HK-2 (cell line): ENCODE results near the gene CLIC5.
"Not testable (repeated sequence)": the region's sequence is repeated elsewhere in the genome, so short reads cannot be mapped to it uniquely, and the experiment has no call there.

Experiments
- DNase-seq: peaks from one replicate; pipeline ENCODE4 v3.0.0-alpha.2; 2018; ENCODE audit not compliant: unreplicated experiment

CLIC5 gene

GRCh38 chr6:45926423-45926822 is 89.2 kb downstream of the CLIC5 start:
- DNase-seq = not testable (repeated sequence)

DNA sequence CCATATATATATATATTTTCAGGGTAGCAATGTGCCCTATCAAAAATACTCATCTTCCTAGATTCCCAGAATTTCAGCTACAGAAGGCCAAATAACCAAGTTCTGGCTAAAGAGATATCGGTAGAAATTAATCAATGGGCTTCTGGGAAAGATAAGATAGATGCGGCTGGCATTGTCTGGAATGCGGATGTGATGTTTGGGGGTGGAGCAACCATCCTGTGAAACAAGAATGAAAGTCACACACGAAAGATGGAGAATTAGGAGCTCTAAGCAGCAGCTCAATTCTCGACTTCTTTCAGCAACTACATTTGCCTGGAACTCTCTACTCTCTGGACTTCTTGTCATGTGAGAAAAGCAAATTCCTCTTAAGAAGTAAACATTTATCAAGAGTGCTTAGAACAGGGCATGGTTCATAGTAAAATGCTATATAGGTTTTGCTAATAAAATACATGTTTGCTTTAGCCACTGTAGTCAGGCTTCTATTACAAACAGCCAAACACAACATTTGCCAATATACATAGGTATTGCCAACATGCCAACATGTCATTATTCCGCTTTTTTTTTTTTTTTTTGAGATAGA is 90.8 kb downstream of the CLIC5 start:
- no peak for DNase-seq

DNA sequence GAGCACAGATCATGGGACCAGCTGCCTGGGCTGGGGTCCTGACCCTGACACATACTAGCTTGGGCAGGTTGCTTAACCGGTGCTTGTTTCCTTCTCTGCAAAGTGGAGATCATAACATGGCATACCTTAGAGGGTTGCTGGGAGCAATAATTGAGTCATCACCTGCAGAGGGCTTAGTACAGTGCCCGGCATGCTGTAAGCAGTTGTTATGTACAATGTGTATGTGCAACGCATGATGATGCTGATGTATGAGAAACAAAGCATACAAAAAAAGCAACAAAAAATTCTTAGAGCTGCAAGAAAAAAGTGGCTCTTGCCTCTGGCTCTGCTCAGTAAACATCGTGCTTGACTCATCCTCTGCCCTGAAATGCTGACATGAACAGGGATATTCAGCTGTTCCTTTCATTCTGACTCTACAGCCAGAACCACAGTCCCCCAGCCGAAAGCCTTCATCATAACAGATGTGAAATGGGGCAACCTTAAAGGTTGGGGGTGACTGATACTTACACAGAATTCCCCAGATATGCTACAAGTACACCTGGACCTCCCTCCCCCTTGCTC is 91.7 kb downstream of the CLIC5 start:
- DNase-seq = no peak

DNA sequence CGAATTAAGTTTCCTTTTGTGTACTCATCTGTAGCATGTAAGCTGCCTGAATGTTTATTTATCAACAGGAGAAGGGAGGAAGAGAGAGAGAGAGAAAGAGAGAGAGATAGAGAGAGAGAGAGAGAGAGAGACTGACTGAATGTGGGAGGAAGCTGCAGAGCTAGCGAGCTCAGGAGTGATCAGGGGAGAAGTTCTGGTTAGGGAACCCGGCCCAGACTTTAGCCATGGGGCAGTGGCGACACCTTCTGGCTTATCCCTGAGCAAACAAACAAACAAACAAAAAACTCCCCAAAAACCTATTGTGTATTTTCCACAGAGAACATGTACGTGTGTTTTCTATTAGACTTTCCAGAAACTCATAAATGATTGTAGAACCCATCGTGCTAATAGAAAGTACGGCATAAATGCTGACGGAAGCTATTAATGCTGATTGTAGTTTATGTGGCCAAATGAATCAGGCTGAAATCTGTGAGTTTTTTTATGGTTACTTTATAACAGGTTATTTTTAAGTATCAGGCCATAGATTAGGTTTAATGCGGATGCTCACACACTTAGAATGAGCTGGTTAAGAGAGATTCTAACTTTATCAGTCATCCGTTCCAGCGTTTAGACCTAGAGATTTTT is 92.8 kb downstream of the CLIC5 start:
- DNase-seq = peak; percentile 58

DNA sequence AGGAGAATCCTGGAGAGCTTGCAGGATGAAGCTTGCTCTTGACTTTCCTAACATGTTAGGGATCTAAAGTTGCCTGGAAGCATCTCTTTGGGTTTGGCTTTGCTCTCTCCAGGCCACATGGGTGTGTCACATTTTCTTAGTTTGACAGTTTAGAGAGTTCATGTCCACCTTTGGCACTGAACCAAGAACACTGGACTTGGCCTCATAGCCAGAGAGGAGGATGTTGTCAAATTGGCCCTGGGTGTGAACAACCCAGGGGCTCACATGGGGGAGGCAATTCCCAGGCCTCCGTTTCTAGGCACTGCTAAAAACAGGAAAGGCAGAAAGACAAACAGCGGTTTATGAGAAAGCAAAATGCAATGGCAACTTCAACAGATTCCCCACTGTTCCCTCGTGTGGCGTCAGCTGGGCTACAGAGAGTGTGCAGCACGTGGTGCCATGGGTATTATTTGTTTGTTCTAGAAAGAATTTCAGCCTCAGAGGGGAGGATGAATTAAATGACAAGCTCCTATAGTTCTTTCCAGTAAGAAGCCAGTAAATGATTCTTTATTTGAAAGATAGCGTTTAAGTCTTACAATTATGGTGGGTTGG is 93.9 kb downstream of the CLIC5 start:
- DNase-seq = no peak

GRCh38 chr6:45920819-45921511 is 94.7 kb downstream of the CLIC5 start:
- no peak for DNase-seq

GRCh38 chr6:45917439-45917838 is 98.2 kb downstream of the CLIC5 start:
- DNase-seq = no peak

DNA sequence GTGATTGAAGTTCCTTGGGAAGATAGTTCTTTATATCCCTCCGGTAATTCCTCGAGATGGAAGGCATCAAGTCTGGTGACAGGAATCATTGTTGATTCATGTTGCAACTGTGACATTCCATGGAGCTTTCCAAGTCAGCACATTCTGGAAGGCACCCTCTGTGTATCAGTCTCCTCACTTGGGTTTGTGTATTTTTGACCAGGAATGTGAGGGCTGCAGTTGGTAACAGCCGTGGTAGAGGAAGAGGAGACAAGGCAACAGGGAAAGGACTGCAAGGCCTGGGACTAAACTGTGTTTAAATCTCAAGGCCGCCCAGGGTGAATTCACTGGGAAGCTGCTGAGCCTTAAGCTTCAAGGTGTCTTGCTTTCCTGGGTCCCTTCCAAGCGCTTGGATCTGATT is 99.0 kb downstream of the CLIC5 start:
- DNase-seq = no peak

GRCh38 chr6:45915780-45916468 is 99.7 kb downstream of the CLIC5 start:
- DNase-seq = no peak

- no peak for DNase-seq
Measured at GRCh38 chr6:45911691-45912090, 104.0 kb downstream of the CLIC5 start.

GRCh38 chr6:45903959-45904358 is 111.7 kb downstream of the CLIC5 start:
- DNase-seq = no peak

DNA sequence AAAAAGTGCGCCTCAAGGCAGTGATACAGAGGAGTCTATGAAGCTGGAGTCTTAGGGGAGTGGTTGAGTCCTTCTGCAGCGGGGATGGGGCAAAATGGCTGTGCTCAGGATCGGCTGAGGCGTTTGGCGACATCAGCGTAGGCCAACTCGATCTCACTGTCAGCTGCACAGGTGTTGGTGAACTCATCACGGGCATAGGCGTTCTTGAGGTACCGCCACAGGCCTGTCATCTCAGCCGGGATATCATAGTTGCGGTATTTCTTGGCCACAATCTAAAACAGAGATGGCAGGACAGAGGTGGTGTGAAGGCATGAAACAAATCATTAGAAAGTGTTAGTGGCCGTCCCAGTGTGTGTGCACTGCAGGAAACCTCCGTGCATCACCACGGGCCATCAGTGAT is 112.7 kb downstream of the CLIC5 start:
- DNase-seq = no peak

DNA sequence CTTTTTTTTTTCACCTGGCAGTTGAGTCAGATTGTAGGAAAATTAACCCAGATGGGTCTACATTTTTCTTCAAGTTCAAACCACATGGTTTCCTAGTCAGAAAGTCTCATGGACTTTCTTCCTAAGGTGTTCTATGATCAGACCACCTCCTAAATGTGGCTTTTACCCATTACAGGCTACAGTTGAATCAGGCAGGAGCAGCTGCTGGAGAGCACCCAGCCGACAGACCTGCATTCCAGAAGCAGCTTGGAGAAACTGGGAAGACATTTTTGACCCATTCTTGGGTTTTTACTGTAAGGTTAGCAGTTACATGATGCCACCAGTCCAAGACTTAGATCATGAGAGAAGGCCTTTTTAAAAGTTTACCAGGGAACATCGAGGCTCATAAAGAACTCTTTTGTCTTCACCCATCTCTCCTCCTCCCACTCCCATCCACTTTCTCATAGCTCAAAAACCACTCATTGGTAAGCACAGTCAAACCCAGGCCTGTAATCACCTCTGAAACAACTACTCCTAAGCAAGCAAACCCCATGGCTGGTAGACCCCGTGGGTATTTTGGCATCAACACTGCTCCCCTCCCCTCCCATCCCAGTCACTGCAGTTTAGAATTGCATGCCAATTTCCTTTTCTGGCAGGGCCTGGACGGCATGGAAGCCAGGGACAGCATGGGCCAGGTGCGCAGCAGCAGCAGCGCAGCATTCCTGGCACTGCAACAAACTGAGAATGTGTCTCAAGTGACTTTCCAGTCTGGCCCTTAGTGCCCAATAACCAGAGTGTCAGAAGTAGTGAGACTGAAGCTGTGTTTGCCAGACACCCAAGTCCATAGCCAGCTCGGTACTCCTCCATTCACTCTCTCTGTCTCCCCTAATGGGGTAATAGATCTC is 113.7 kb downstream of the CLIC5 start:
- no peak for DNase-seq

- no peak for DNase-seq
Measured at GRCh38 chr6:45900808-45901752, 114.6 kb downstream of the CLIC5 start.

GRCh38 chr6:45899683-45899946 is 116.0 kb downstream of the CLIC5 start:
- DNase-seq = no peak

- no peak for DNase-seq
Measured at GRCh38 chr6:45898941-45899682, 116.5 kb downstream of the CLIC5 start.

- no peak for DNase-seq
Measured at GRCh38 chr6:45896783-45897441, 118.7 kb downstream of the CLIC5 start.

- DNase-seq = no peak
Measured at GRCh38 chr6:45895569-45895968, 120.1 kb downstream of the CLIC5 start.

DNA sequence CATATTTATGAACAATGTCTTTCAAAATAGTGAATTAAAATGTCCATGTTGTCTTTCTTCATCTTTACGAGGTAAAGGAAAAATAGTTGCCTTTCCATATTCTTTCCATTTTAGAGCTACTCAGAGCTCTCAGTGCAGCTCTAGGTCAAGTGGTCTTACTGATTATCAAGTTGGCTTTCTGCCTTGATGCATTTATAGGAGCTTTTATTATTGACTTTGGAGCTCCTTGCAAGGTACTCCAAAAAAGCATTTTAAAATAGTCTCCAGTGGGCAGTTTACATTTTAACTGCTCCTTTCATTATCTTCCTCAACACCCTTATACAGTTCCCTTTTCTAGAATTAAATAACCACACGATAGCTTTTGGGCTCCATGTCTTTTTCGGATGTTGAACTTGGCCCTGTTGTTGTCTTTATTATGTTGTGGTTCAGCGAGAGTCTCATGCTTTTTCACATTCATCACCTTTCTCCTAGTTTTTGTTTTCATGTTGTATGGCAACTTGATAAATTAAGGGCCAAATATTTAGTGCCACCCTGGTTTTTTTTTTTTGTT is 122.9 kb downstream of the CLIC5 start:
- DNase-seq = no peak
